ENCODE data around the gene PGP. TPM values are rescaled to one million over a fixed set of nuclear protein-coding genes. Genes with fewer than 3 reads are reported as not detected.

The PGP gene
- total and polyA plus RNA-seq, 3 experiments from 2014 or later, result 14.7 to 30.9 (median 27.3) TPM

GRCh38 chr16:2171601-2172178 lies 43.0 kb downstream of the PGP start:
- H3K27me3 Mint-ChIP-seq, result no peaks in the 10 kb centered on the region
- H3K27ac Mint-ChIP-seq, result no peak overlapping the region
- no peak overlapping the region for H3K4me3 Mint-ChIP-seq
- H3K36me3 Mint-ChIP-seq, result peaks cover 0 to 44% (median 1%) of the 10 kb centered on the region in 3 donors
- ChIA-PET CTCF (interaction anchor here (1.4 kb wide), 1 partner anchor 23 kb away, joined by 4 read pairs; no protein-coding TSS in a partner anchor), POLR2A (no interaction called here)
- H3K36me3 ChIP-seq (ENCODE audit: insufficient read depth, low read length), result peaks cover 18% of the 10 kb centered on the region
- H3K4me1 ChIP-seq (ENCODE audit: insufficient read depth, low read length), result no peaks in the 10 kb centered on the region
- H3K27me3 ChIP-seq (ENCODE audit: insufficient read depth, low read length, poor library complexity, severe bottlenecking), result no peaks in the 10 kb centered on the region
- H3K9me3 Mint-ChIP-seq, result no peaks in the 10 kb centered on the region
- no peak overlapping the region for H3K27ac ChIP-seq (ENCODE audit: low read depth, low read length)
- H3K4me3 ChIP-seq (ENCODE audit: low read length), result no peak overlapping the region
- no peaks in the 10 kb centered on the region for H3K9me3 ChIP-seq (ENCODE audit: low read length)
- H3K4me1 Mint-ChIP-seq, result no peaks in the 10 kb centered on the region
- DNase-seq, result no peak

GRCh38 chr16:2170587-2171435 lies 43.8 kb downstream of the PGP start:
- no peak overlapping the region for H3K27ac ChIP-seq (ENCODE audit: low read depth, low read length)
- peaks cover 14% of the 10 kb centered on the region for H3K36me3 ChIP-seq (ENCODE audit: insufficient read depth, low read length)
- H3K4me3 ChIP-seq (ENCODE audit: low read length), result no peak overlapping the region
- no peaks in the 10 kb centered on the region for H3K27me3 ChIP-seq (ENCODE audit: insufficient read depth, low read length, poor library complexity, severe bottlenecking)
- no peak overlapping the region for H3K4me3 Mint-ChIP-seq
- no peaks in the 10 kb centered on the region for H3K27me3 Mint-ChIP-seq
- no peaks in the 10 kb centered on the region for H3K4me1 Mint-ChIP-seq
- peaks cover 0 to 42% (median 1%) of the 10 kb centered on the region in 3 donors for H3K36me3 Mint-ChIP-seq
- no peak overlapping the region for H3K27ac Mint-ChIP-seq
- no peaks in the 10 kb centered on the region for H3K9me3 Mint-ChIP-seq
- no peaks in the 10 kb centered on the region for H3K9me3 ChIP-seq (ENCODE audit: low read length)
- no peak for DNase-seq
- ChIA-PET POLR2A (interaction anchor here (0.6 kb wide), 1 partner anchor 24 kb away, joined by 5 read pairs; no protein-coding TSS in a partner anchor), CTCF (interaction anchor here (1.4 kb wide), 1 partner anchor 24 kb away, joined by 4 read pairs; no protein-coding TSS in a partner anchor)
- no peaks in the 10 kb centered on the region for H3K4me1 ChIP-seq (ENCODE audit: insufficient read depth, low read length)

GRCh38 chr16:2170080-2170479 lies 44.6 kb downstream of the PGP start:
- Histone ChIP-seq H3K4me1 (ENCODE audit: insufficient read depth, low read length) (no peaks in the 10 kb centered on the region), H3K27me3 (ENCODE audit: insufficient read depth, low read length, poor library complexity, severe bottlenecking) (no peaks in the 10 kb centered on the region), H3K4me3 (ENCODE audit: low read length) (no peak overlapping the region), H3K27ac (ENCODE audit: low read depth, low read length) (no peak overlapping the region), H3K36me3 (ENCODE audit: insufficient read depth, low read length) (peaks cover 9% of the 10 kb centered on the region), H3K9me3 (ENCODE audit: low read length) (no peaks in the 10 kb centered on the region)
- Mint-ChIP-seq H3K4me3 (no peak overlapping the region), H3K36me3 (peaks cover 0 to 37% (median 1%) of the 10 kb centered on the region in 3 donors), H3K27me3 (no peaks in the 10 kb centered on the region), H3K27ac (no peak overlapping the region), H3K9me3 (no peaks in the 10 kb centered on the region), H3K4me1 (no peaks in the 10 kb centered on the region)
- DNase-seq, result no peak
- ChIA-PET POLR2A (no interaction called here), CTCF (no interaction called here)

- Histone ChIP-seq H3K27me3 (ENCODE audit: insufficient read depth, low read length, poor library complexity, severe bottlenecking) (no peaks in the 10 kb centered on the region), H3K36me3 (ENCODE audit: insufficient read depth, low read length) (no peaks in the 10 kb centered on the region), H3K4me1 (ENCODE audit: insufficient read depth, low read length) (no peaks in the 10 kb centered on the region), H3K4me3 (ENCODE audit: low read length) (no peak overlapping the region), H3K27ac (ENCODE audit: low read depth, low read length) (no peak overlapping the region), H3K9me3 (ENCODE audit: low read length) (no peaks in the 10 kb centered on the region)
- Mint-ChIP-seq H3K4me1 (peaks cover 0 to 3% (median 0%) of the 10 kb centered on the region in 3 donors), H3K4me3 (no peak overlapping the region), H3K36me3 (peaks cover 0 to 21% (median 0%) of the 10 kb centered on the region in 3 donors), H3K9me3 (no peaks in the 10 kb centered on the region), H3K27me3 (no peaks in the 10 kb centered on the region), H3K27ac (no peak overlapping the region)
- DNase-seq, result no peak
- CTCF ChIA-PET, result no interaction called here
- POLR2A ChIA-PET, result no interaction called here
Measured at GRCh38 chr16:2167068-2167638, 47.5 kb downstream of the PGP start.

GRCh38 chr16:2166263-2167067 lies 48.2 kb downstream of the PGP start:
- ChIA-PET POLR2A (no interaction called here), CTCF (no interaction called here)
- Histone ChIP-seq H3K27ac (ENCODE audit: low read depth, low read length) (no peak overlapping the region), H3K36me3 (ENCODE audit: insufficient read depth, low read length) (no peaks in the 10 kb centered on the region), H3K4me3 (ENCODE audit: low read length) (no peak overlapping the region), H3K27me3 (ENCODE audit: insufficient read depth, low read length, poor library complexity, severe bottlenecking) (no peaks in the 10 kb centered on the region), H3K9me3 (ENCODE audit: low read length) (no peaks in the 10 kb centered on the region), H3K4me1 (ENCODE audit: insufficient read depth, low read length) (no peaks in the 10 kb centered on the region)
- Mint-ChIP-seq H3K27me3 (no peaks in the 10 kb centered on the region), H3K4me1 (peaks cover 0 to 3% (median 3%) of the 10 kb centered on the region in 3 donors), H3K27ac (peak overlapping the region in 3 of 8 donors; percentile 19 to 69 (median 47)), H3K36me3 (peaks cover 0 to 17% (median 0%) of the 10 kb centered on the region in 3 donors), H3K9me3 (no peaks in the 10 kb centered on the region), H3K4me3 (no peak overlapping the region)
- no peak for DNase-seq

- peak overlapping the region in 1 of 8 donors; percentile 47 for H3K27ac Mint-ChIP-seq
- H3K4me3 Mint-ChIP-seq, result no peak overlapping the region
- peaks cover 0 to 17% (median 0%) of the 10 kb centered on the region in 3 donors for H3K36me3 Mint-ChIP-seq
- Histone ChIP-seq H3K36me3 (ENCODE audit: insufficient read depth, low read length) (no peaks in the 10 kb centered on the region), H3K4me1 (ENCODE audit: insufficient read depth, low read length) (no peaks in the 10 kb centered on the region), H3K9me3 (ENCODE audit: low read length) (no peaks in the 10 kb centered on the region), H3K27me3 (ENCODE audit: insufficient read depth, low read length, poor library complexity, severe bottlenecking) (no peaks in the 10 kb centered on the region), H3K27ac (ENCODE audit: low read depth, low read length) (no peak overlapping the region), H3K4me3 (ENCODE audit: low read length) (no peak overlapping the region)
- no peaks in the 10 kb centered on the region for H3K27me3 Mint-ChIP-seq
- no peak for DNase-seq
- ChIA-PET POLR2A (no interaction called here), CTCF (no interaction called here)
- H3K9me3 Mint-ChIP-seq, result no peaks in the 10 kb centered on the region
- H3K4me1 Mint-ChIP-seq, result peaks cover 0 to 3% (median 3%) of the 10 kb centered on the region in 3 donors
Measured at GRCh38 chr16:2165861-2166260, 48.8 kb downstream of the PGP start.

- DNase-seq, result no peak
- ChIA-PET CTCF (interaction anchor here (1.2 kb wide), 1 partner anchor 23 kb away, joined by 5 read pairs; no protein-coding TSS in a partner anchor), POLR2A (interaction anchor here (0.5 kb wide), 1 partner anchor 95 kb away, joined by 3 read pairs; no protein-coding TSS in a partner anchor)
- Histone ChIP-seq H3K27ac (ENCODE audit: low read depth, low read length) (no peak overlapping the region), H3K36me3 (ENCODE audit: insufficient read depth, low read length) (no peaks in the 10 kb centered on the region), H3K4me1 (ENCODE audit: insufficient read depth, low read length) (no peaks in the 10 kb centered on the region), H3K9me3 (ENCODE audit: low read length) (no peaks in the 10 kb centered on the region), H3K4me3 (ENCODE audit: low read length) (no peak overlapping the region), H3K27me3 (ENCODE audit: insufficient read depth, low read length, poor library complexity, severe bottlenecking) (no peaks in the 10 kb centered on the region)
- H3K27me3 Mint-ChIP-seq, result no peaks in the 10 kb centered on the region
- H3K4me3 Mint-ChIP-seq, result no peak overlapping the region
- H3K9me3 Mint-ChIP-seq, result no peaks in the 10 kb centered on the region
- peaks cover 0 to 12% (median 6%) of the 10 kb centered on the region in 3 donors for H3K4me1 Mint-ChIP-seq
- peak overlapping the region in 3 of 8 donors; percentile 17 to 79 (median 61) for H3K27ac Mint-ChIP-seq
- H3K36me3 Mint-ChIP-seq, result peaks cover 0 to 14% (median 0%) of the 10 kb centered on the region in 3 donors
Measured at GRCh38 chr16:2163211-2163881, 51.3 kb downstream of the PGP start.

All from CD8-positive, alpha-beta memory T cell (primary cell).